HG03575 (cell line): Measurements from ENCODE around the gene KCTD16.

Experiments
- ATAC-seq: cut with Tn5 transposase; IDR thresholded peaks from one replicate; pipeline ENCODE4 v1.9.1; 2021; ENCODE audit not compliant: unreplicated experiment, insufficient number of reproducible peaks, low FRiP score; ENCODE audit errors: extremely low read depth

Gene KCTD16

DNA sequence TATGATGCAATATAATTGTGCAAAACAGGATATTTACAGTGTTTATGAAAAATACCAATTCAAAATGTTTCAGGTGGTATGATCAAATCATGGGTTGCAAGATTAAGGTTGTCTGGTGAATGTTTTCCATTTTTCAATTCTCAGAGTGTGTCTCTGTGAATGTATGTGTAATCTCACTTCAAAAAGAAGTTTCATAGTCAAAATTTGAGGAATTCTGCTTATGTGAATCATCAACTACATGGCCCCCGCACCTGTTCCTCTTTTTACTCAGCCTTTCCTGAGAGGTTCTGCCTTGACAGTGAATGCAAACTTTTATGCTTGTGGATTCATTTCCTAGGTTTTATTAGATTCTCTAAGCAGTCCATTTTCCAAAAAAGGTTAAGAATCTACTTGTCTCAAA is 32.1 kb downstream of the KCTD16 start:
- no peak for ATAC-seq

GRCh38 chr5:144203750-144204596 is 33.3 kb downstream of the KCTD16 start:
- ATAC-seq: no peak

DNA sequence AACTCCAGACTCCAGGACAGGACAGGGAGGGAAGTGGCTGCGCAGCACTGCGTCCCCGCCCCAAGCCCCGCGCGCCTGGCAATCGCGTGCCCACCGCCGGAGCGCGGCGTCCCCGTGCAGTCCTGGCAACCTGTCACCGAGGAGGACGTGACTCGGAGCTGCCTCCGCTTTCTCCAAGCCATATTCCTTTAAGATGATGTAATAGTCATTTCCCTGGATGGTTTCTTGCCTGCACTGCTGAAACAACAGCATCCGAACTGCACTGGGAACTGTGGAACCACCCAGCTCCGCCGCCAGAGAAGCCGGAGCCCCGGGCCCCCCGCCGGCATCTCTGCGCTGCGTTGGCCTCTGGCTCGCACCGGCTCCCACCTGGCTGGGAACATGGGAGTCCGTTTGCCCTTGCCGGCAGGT is 34.5 kb downstream of the KCTD16 start:
- ATAC-seq: no peak

DNA sequence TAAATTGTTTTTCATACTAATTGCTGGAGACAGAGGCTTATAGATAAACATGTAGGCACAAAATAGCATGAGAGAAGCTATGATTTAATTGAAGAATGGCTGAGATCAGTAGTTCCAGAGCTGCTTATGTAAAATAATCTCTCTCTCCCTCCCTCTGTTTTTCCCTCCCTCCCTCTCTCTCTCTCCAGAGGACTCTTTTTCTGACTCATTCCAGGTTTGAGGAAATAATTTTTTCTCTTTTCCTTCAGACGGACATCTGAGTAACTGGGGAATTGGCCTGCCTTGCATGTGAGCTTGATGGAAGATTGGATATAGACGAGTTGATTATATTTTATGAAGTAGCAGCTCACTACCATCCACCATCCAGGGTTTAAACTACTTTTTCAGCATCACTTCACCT is 35.5 kb downstream of the KCTD16 start:
- ATAC-seq: no peak

DNA sequence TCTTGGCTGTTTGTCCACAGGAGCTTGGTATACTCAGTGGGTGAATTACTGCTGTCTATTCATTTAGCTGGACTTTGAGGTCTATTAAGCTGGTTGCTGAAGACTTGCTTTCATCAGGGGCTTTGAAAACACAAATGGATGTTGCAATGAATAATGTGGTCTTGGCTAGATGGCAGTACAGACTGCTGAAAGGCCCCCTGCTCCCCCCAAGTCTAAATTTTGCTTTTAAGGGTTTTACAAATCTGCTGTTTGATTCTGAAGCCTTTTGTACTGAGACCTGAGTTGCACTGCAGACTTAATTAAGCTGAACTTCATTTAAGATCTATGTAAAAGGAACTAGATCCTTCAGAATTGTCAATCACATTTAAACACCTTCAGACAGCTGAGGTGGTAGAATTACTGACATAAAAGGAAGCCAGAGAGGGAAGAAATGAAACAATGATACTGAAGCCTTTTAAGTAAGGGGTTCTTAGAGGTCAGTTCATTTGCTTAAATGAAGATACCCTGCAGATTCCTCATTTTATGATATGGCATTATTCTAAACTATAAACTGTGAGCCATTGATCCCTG is 37.3 kb downstream of the KCTD16 start:
- ATAC-seq: no peak

DNA sequence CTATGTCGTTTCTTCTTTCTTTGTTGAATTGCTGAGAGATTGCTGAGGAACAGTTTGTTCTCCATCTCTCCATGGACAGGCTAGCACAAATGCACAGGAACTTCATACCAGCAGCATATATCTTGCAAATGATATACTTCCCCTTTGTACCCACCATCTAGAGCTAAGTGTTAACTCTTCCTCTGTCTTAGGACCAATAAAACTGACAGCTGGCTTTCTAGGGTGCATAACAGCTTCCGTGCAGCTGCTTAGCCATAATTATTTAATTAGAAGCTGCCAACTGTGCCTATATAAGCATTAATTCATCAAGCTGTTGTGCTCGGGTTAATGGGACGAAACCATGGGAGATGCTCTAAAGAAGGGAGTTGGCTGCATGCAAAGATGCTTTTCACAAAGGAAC is 38.7 kb downstream of the KCTD16 start:
- ATAC-seq: no peak

- no peak for ATAC-seq
Observed at GRCh38 chr5:144210655-144211054, 40.0 kb downstream of the KCTD16 start.

DNA sequence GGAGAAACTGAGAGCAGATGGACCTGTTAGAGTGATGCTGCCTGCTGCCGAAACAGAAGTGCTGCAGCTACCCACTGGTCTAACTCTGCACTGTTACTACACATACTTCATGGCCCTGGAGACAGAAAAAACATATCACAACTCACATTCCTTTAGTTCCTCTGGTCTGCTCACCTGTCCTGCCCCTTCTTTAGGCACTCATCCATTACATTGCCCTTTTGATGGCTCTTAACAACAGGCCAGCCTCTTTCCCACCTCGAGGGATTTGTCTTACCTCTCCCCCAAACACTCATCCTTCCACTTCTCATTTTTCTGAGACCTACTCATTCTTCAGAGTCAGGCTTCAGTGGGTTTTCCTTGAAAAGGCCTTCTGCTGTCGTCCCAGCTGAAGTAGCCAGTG is 49.2 kb downstream of the KCTD16 start:
- ATAC-seq: no peak

DNA sequence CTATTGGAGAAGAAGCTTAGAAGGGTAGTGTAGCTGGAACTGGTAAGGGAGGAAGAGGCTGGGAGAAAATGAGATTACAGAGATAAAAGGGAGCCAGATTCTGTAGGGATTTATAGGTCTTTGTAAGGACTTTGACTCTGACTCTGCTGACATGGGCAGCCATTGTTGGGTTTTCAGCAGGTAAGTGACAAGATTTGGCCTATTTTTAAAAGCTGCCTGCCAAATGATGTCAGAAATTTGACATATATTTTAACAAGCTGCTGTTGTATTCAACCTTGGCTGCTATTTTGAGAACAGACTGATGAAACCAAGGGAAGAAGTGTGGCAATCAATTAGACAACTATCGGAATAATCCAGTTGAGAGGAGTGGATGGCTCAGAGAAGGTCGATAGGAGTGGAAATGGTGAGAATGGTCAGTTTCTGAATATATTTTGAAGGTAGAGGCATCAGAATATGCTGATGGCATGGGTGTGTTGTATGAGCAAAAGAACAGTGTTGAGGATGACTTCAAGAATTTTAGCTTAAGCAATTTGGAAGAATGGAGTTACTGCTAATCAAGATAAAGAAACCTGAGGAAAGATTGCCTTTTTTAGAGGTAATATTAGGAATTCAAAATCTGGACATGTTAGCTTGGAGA is 56.8 kb downstream of the KCTD16 start:
- ATAC-seq: no peak

DNA sequence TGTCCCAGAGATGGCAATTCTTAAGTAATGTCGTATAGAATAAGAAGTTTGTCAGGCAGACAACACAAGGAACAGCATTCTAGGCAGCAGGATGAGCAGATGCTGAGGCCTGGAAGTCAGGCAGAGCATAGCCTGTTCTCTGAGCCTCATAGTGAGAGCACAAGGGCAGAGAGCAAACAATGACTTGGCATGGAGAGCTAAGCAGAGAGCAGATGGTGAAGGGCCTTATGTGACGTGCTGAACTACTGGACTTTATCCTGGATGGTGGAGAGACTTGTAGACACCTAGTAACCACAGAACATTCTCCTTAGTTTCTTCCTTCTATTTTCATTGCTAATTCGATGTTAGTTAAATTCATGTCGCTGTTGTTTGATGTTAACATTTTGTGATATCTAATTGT is 60.1 kb downstream of the KCTD16 start:
- no peak for ATAC-seq

- ATAC-seq: no peak
Observed at GRCh38 chr5:144232285-144232684, 61.6 kb downstream of the KCTD16 start.

DNA sequence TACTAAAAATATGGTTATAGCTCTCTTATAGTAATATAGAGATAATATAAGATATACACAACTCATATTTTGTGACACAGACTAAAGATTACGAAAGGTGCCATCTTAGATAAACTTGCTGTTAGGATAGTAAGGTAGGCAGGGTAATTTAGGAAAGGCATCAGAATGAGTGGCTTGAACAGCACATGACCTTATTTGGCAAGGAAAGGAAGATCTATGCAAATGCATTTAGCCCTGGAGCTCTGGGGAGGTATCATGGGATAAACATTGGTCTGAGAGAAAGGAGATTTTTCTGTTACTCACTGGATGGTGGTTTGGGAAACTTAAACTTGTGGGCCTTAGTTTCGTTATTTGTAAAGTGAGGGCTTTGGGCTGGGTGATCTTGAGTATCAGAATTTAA is 65.8 kb downstream of the KCTD16 start:
- no peak for ATAC-seq

- ATAC-seq: no peak
Observed at GRCh38 chr5:144237851-144238250, 67.2 kb downstream of the KCTD16 start.

- ATAC-seq: no peak
Observed at GRCh38 chr5:144247131-144247530, 76.5 kb downstream of the KCTD16 start.

DNA sequence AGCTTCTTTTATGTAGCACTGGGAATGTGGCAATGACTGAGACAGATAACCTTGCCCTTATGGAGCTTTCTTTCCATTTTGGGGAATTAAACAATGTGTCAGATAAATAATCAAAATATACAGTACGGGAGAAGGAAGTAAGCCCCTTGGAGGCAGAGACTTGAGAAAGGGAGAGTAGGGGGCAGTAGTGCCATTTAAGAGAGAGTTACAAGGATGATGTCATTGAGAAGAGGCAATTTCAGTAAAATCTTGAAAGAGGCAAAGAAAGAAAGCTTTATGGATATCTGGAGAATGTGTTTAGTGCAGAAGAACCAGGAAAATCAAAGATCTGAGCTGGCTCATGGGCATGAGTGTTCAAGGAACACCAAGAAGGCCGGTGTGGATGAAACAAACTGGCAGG is 77.3 kb downstream of the KCTD16 start:
- ATAC-seq: no peak

DNA sequence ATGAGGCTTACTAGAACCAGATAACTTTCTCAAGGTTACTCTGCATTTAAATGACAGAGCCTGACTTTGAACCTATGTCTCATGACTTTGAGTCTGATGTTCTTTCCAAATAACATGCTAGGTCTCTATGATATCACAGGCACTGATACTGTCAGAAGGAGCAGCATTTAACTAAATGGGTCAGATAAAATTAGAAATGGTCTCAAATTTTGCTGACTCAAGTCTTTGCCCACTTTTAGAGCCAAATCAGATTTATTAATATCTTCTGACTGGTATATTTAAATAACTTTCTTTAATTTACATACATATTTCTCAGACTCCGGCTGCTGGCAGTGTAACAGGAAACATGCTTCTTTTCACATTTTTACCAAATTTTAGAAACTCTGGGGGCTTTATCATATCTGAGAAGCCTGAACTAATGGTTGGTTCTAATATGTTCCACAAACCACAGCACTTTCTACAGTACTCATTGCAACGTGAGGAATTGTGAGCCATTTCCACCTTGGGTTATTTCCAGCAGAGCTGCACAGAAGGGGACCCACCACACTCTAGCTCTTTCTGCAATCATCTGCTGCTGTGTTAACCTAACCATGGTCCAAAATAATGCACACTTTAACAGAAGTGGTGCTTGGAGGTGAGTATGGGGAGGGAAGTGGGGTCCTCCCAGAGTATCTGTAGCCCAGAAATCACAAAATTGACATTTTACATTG is 79.2 kb downstream of the KCTD16 start:
- ATAC-seq: no peak

DNA sequence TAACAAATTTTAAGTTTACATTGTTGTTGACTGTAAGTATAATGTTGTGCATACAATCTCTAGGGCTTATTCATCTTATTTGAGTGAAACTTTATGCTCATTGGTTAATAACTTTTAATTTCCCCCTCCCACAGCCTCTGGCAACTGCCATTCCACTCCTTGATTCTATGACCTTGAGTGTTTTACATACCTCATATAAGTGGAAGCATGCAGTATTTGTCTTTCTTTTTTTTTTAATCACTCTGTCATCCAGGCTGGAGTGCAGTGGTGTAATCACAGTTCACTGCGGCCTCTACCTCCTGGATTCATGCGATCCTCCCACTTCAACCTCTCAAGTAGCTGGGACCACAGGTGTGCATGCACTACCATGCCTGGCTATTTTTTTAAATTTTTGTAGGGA is 83.9 kb downstream of the KCTD16 start:
- no peak for ATAC-seq

DNA sequence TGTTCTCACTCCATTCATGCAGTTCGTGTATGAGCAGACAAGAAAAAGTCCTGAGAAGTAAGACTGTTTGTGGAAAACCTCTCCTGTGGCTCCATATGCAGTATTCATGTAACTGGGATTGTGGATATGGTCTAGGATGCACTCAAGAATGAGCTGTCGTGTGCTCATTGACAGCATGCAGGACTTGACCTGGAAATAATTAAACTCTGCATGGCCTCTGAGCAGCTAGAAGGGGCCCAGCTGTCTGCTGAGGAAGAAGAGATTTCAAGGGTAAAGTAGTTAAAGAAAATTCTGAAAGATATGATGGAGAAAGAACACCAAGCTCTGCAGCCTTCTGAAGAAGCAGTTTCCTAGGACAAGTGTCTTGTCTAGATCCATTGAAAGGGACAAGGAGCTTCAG is 89.4 kb downstream of the KCTD16 start:
- ATAC-seq: no peak

- no peak for ATAC-seq
Observed at GRCh38 chr5:144265643-144266247, 95.1 kb downstream of the KCTD16 start.
